Breast epithelium (tissue), 3 donors: ENCODE measurements around the gene CLTRN.

Experiments
- POLR2A ChIP-seq: fragments of 450-650 bp; IDR thresholded peaks from one replicate; pipeline ENCODE4 v1.6.1; 2016; ENCODE audit warnings: antibody characterized with exemption, mild to moderate bottlenecking, moderate library complexity
- POLR2AphosphoS5 ChIP-seq, 3 donors: sonication (generic); formaldehyde crosslinking; IDR thresholded peaks; one replicate each; pipeline ENCODE4 v1.6.1; 2017; ENCODE audit warnings: antibody characterized with exemption in 3 of 3
- TF ChIP-seq, protein P1 (sequence below), 3 donors: fragments of 450-650 bp; IDR thresholded peaks; one replicate each; pipeline ENCODE4 v1.5.1; 2016 to 2017; ENCODE audit warnings: antibody characterized with exemption in 3 of 3, mild to moderate bottlenecking in 3 of 3, moderate library complexity in 3 of 3

- TF ChIP-seq, protein P1, sequence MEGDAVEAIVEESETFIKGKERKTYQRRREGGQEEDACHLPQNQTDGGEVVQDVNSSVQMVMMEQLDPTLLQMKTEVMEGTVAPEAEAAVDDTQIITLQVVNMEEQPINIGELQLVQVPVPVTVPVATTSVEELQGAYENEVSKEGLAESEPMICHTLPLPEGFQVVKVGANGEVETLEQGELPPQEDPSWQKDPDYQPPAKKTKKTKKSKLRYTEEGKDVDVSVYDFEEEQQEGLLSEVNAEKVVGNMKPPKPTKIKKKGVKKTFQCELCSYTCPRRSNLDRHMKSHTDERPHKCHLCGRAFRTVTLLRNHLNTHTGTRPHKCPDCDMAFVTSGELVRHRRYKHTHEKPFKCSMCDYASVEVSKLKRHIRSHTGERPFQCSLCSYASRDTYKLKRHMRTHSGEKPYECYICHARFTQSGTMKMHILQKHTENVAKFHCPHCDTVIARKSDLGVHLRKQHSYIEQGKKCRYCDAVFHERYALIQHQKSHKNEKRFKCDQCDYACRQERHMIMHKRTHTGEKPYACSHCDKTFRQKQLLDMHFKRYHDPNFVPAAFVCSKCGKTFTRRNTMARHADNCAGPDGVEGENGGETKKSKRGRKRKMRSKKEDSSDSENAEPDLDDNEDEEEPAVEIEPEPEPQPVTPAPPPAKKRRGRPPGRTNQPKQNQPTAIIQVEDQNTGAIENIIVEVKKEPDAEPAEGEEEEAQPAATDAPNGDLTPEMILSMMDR (IDR thresholded peaks at IDR 0.05) = no peak
- TF ChIP-seq POLR2AphosphoS5 (IDR thresholded peaks at IDR 0.05) = no peak
- no peak for TF ChIP-seq POLR2A
Observed at GRCh38 chrX:15702488-15703371, 38.1 kb upstream of the CLTRN start.
